NT2/D1 (cell line): ENCODE measurements around the gene MYO1E.
"Not testable (repeated sequence)": the region's sequence is repeated elsewhere in the genome, so short reads cannot be mapped to it uniquely, and the experiment has no call there.

ENCODE experiments used
- DNase-seq: peaks from one replicate; pipeline ENCODE4 v3.0.0-alpha.2; 2011; ENCODE audit warnings: low read depth, low spot score
- H3K27me3 ChIP-seq: 2 replicates; pipeline ENCODE4 v1.6.0; 2011; ENCODE audit warnings: mild to moderate bottlenecking; ENCODE audit not compliant: insufficient read length, insufficient read depth
- H3K36me3 ChIP-seq: 2 replicates; pipeline ENCODE4 v1.6.1; 2011; ENCODE audit warnings: mild to moderate bottlenecking, low read length, mixed read lengths; ENCODE audit not compliant: insufficient read depth, insufficient read length
- H3K4me1 ChIP-seq: 2 replicates; pipeline ENCODE4 v1.5.1; 2011; ENCODE audit not compliant: insufficient read depth, insufficient read length
- H3K4me3 ChIP-seq: 2 replicates; pipeline ENCODE4 v1.5.1; 2011; ENCODE audit warnings: low read depth; ENCODE audit not compliant: insufficient read length
- H3K9ac ChIP-seq: 2 replicates; pipeline ENCODE4 v1.6.0; 2011; ENCODE audit warnings: low read depth; ENCODE audit not compliant: insufficient read length
- H3K9me3 ChIP-seq: 2 replicates; pipeline ENCODE4 v1.5.1; 2011; ENCODE audit warnings: mild to moderate bottlenecking, low read length; ENCODE audit not compliant: insufficient read depth
- SUZ12 ChIP-seq: IDR thresholded peaks from 2 replicates; pipeline ENCODE4 v1.6.1; 2011; ENCODE audit not compliant: insufficient read length, insufficient read depth; ENCODE audit errors: extremely low read depth
- YY1 ChIP-seq: IDR thresholded peaks from 2 replicates; pipeline ENCODE4 v1.6.1; 2011; ENCODE audit not compliant: insufficient read length, insufficient read depth
- ZNF274 ChIP-seq: IDR thresholded peaks from 2 replicates; pipeline ENCODE4 v1.6.1; 2011; ENCODE audit warnings: mild to moderate bottlenecking, low read depth, low read length

The MYO1E gene

GRCh38 chr15:59349680-59350420 is 22.8 kb downstream of the MYO1E start:
- peaks cover 3% of the 10 kb centered on the region for H3K4me1 ChIP-seq
- H3K9me3 ChIP-seq = no peaks in the 10 kb centered on the region
- no peak overlapping the region for H3K4me3 ChIP-seq
- DNase-seq = no peak
- no peaks in the 10 kb centered on the region for H3K36me3 ChIP-seq
- H3K9ac ChIP-seq = no peak overlapping the region
- H3K27me3 ChIP-seq = peaks cover 10% of the 10 kb centered on the region
- no peak for TF ChIP-seq SUZ12
- no peak for TF ChIP-seq YY1
- no peak for TF ChIP-seq ZNF274

GRCh38 chr15:59347915-59348314 is 24.8 kb downstream of the MYO1E start:
- H3K9me3 ChIP-seq = no peaks in the 10 kb centered on the region
- H3K4me3 ChIP-seq = no peak overlapping the region
- H3K9ac ChIP-seq = no peak overlapping the region
- H3K4me1 ChIP-seq = peaks cover 3% of the 10 kb centered on the region
- peaks cover 10% of the 10 kb centered on the region for H3K27me3 ChIP-seq
- no peaks in the 10 kb centered on the region for H3K36me3 ChIP-seq
- no peak for TF ChIP-seq ZNF274
- TF ChIP-seq SUZ12 = no peak
- no peak for TF ChIP-seq YY1
- no peak for DNase-seq

GRCh38 chr15:59346951-59347350 is 25.7 kb downstream of the MYO1E start:
- Histone ChIP-seq H3K4me3 (no peak overlapping the region), H3K9me3 (no peaks in the 10 kb centered on the region), H3K9ac (no peak overlapping the region), H3K4me1 (no peaks in the 10 kb centered on the region), H3K36me3 (no peaks in the 10 kb centered on the region), H3K27me3 (peaks cover 1% of the 10 kb centered on the region)
- TF ChIP-seq SUZ12 = no peak
- no peak for TF ChIP-seq YY1
- no peak for TF ChIP-seq ZNF274
- no peak for DNase-seq

- TF ChIP-seq YY1 (no peak), ZNF274 (no peak), SUZ12 (no peak)
- Histone ChIP-seq H3K36me3 (no peaks in the 10 kb centered on the region), H3K4me3 (no peak overlapping the region), H3K27me3 (no peaks in the 10 kb centered on the region), H3K9me3 (no peaks in the 10 kb centered on the region), H3K4me1 (no peaks in the 10 kb centered on the region), H3K9ac (no peak overlapping the region)
- DNase-seq = no peak
These were observed 27.3 kb downstream of the MYO1E start for GRCh38 chr15:59345326-59345725.

- H3K4me3 ChIP-seq = no peak overlapping the region
- no peaks in the 10 kb centered on the region for H3K27me3 ChIP-seq
- no peak for DNase-seq
- H3K36me3 ChIP-seq = no peaks in the 10 kb centered on the region
- no peaks in the 10 kb centered on the region for H3K9me3 ChIP-seq
- TF ChIP-seq YY1 (no peak), ZNF274 (no peak), SUZ12 (no peak)
- H3K9ac ChIP-seq = no peak overlapping the region
- H3K4me1 ChIP-seq = no peaks in the 10 kb centered on the region
These were observed 28.4 kb downstream of the MYO1E start for GRCh38 chr15:59344311-59344710.

- no peaks in the 10 kb centered on the region for H3K4me1 ChIP-seq
- no peak for DNase-seq
- H3K4me3 ChIP-seq = no peak overlapping the region
- TF ChIP-seq SUZ12 (no peak), ZNF274 (no peak), YY1 (no peak)
- H3K9me3 ChIP-seq = no peaks in the 10 kb centered on the region
- no peaks in the 10 kb centered on the region for H3K36me3 ChIP-seq
- H3K27me3 ChIP-seq = no peaks in the 10 kb centered on the region
- no peak overlapping the region for H3K9ac ChIP-seq
These were observed 32.3 kb downstream of the MYO1E start for GRCh38 chr15:59340325-59340724.

- Histone ChIP-seq H3K4me1 (no peaks in the 10 kb centered on the region), H3K9ac (no peak overlapping the region), H3K4me3 (no peak overlapping the region), H3K36me3 (no peaks in the 10 kb centered on the region), H3K9me3 (no peaks in the 10 kb centered on the region), H3K27me3 (no peaks in the 10 kb centered on the region)
- no peak for DNase-seq
- TF ChIP-seq SUZ12 (no peak), YY1 (no peak), ZNF274 (no peak)
These were observed 33.4 kb downstream of the MYO1E start for GRCh38 chr15:59339252-59339672.

GRCh38 chr15:59338414-59338813 is 34.3 kb downstream of the MYO1E start:
- TF ChIP-seq YY1 = no peak
- no peak for TF ChIP-seq ZNF274
- TF ChIP-seq SUZ12 = no peak
- Histone ChIP-seq H3K36me3 (no peaks in the 10 kb centered on the region), H3K4me1 (no peaks in the 10 kb centered on the region), H3K4me3 (no peak overlapping the region), H3K9me3 (no peaks in the 10 kb centered on the region), H3K27me3 (no peaks in the 10 kb centered on the region), H3K9ac (no peak overlapping the region)
- DNase-seq = no peak

- not testable (repeated sequence) for H3K4me1 ChIP-seq, H3K36me3 ChIP-seq, H3K9me3 ChIP-seq, H3K27me3 ChIP-seq, H3K9ac ChIP-seq, H3K4me3 ChIP-seq, DNase-seq
These were observed 35.9 kb downstream of the MYO1E start for GRCh38 chr15:59336725-59337124.
